IPS-18a (cell line): ENCODE data around the gene C5.

Source experiments
- H3K27ac ChIP-seq: one replicate; pipeline ENCODE4 v1.5.1; 2013; ENCODE audit warnings: low read length
- H3K27me3 ChIP-seq: one replicate; pipeline ENCODE4 v1.6.1; 2013; ENCODE audit warnings: mild to moderate bottlenecking, low read length; ENCODE audit not compliant: control insufficient read depth, insufficient read depth
- H3K36me3 ChIP-seq: one replicate; pipeline ENCODE4 v1.6.1; 2013; ENCODE audit warnings: low read depth, low read length; ENCODE audit not compliant: control insufficient read depth
- H3K4me1 ChIP-seq: one replicate; pipeline ENCODE4 v1.6.1; 2013; ENCODE audit warnings: low read depth, low read length; ENCODE audit not compliant: control insufficient read depth
- H3K4me3 ChIP-seq: one replicate; pipeline ENCODE4 v1.5.1; 2013; ENCODE audit warnings: low read length
- H3K9ac ChIP-seq: one replicate; pipeline ENCODE4 v1.6.1; 2013; ENCODE audit warnings: mild to moderate bottlenecking, low read length, moderate library complexity
- H3K9me3 ChIP-seq: one replicate; pipeline ENCODE4 v1.6.1; 2013; ENCODE audit warnings: low read depth, low read length; ENCODE audit not compliant: control insufficient read depth

Gene C5

GRCh38 chr9:120912958-120913646 is 137.0 kb downstream of the C5 start:
- no peaks in the 10 kb centered on the region for H3K36me3 ChIP-seq
- peaks cover 12% of the 10 kb centered on the region for H3K4me1 ChIP-seq
- H3K27me3 ChIP-seq, result no peaks in the 10 kb centered on the region
- no peak overlapping the region for H3K4me3 ChIP-seq
- no peak overlapping the region for H3K9ac ChIP-seq
- H3K27ac ChIP-seq, result no peak overlapping the region
- no peaks in the 10 kb centered on the region for H3K9me3 ChIP-seq

DNA sequence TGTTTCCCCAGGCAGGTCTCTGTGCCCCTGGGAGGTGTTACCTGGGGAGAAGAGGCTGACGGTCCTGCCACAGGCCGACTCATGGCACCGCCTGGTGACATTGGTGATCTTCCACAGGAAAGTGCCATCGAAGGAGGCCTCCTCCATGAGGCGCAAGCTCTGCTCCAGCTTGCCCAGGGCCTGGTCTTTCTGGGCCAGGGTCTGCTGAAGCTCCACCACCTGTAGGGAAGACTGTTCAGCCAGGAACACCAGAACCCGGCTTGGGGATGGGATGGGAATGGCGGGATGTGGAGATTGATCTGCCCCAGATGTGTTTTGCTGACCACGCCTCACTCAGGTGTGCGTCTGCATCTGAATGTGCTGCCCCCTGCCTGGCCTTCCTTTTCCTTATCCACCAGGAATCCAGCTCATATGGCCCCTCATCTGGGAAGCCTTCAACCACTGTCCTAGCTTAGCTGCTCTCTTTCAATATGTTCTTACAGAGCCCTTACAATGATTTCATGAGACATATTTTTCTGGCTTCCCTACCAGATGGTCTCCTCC is 138.7 kb downstream of the C5 start:
- no peaks in the 10 kb centered on the region for H3K27me3 ChIP-seq
- H3K9me3 ChIP-seq, result no peaks in the 10 kb centered on the region
- H3K9ac ChIP-seq, result no peak overlapping the region
- H3K27ac ChIP-seq, result no peak overlapping the region
- H3K36me3 ChIP-seq, result no peaks in the 10 kb centered on the region
- H3K4me1 ChIP-seq, result peaks cover 12% of the 10 kb centered on the region
- H3K4me3 ChIP-seq, result no peak overlapping the region

GRCh38 chr9:120910643-120911042 is 139.4 kb downstream of the C5 start:
- Histone ChIP-seq H3K27ac (no peak overlapping the region), H3K27me3 (no peaks in the 10 kb centered on the region), H3K36me3 (no peaks in the 10 kb centered on the region), H3K9ac (no peak overlapping the region), H3K9me3 (no peaks in the 10 kb centered on the region), H3K4me1 (peaks cover 8% of the 10 kb centered on the region), H3K4me3 (no peak overlapping the region)

DNA sequence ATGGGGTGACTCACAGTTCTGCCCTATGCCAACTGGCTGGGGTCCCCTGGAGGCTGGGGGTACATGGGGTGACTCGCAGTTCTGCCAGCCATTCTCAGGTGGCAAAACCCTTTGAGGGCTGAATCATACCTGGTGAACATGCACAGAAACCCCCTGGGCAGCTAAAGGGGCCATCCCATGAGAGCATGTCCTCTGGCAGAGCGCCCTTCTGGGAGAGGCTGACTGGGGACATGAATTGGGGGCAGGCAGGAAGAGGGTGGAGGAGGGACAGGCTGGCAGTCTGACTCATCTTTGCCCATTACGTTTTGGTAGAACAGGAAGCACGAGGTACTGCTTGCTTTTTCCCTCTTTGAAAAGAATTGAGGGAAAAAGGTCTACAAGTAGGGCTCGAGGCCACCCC is 140.2 kb downstream of the C5 start:
- Histone ChIP-seq H3K9ac (no peak overlapping the region), H3K27ac (no peak overlapping the region), H3K36me3 (no peaks in the 10 kb centered on the region), H3K27me3 (no peaks in the 10 kb centered on the region), H3K4me1 (peaks cover 8% of the 10 kb centered on the region), H3K9me3 (no peaks in the 10 kb centered on the region), H3K4me3 (no peak overlapping the region)

DNA sequence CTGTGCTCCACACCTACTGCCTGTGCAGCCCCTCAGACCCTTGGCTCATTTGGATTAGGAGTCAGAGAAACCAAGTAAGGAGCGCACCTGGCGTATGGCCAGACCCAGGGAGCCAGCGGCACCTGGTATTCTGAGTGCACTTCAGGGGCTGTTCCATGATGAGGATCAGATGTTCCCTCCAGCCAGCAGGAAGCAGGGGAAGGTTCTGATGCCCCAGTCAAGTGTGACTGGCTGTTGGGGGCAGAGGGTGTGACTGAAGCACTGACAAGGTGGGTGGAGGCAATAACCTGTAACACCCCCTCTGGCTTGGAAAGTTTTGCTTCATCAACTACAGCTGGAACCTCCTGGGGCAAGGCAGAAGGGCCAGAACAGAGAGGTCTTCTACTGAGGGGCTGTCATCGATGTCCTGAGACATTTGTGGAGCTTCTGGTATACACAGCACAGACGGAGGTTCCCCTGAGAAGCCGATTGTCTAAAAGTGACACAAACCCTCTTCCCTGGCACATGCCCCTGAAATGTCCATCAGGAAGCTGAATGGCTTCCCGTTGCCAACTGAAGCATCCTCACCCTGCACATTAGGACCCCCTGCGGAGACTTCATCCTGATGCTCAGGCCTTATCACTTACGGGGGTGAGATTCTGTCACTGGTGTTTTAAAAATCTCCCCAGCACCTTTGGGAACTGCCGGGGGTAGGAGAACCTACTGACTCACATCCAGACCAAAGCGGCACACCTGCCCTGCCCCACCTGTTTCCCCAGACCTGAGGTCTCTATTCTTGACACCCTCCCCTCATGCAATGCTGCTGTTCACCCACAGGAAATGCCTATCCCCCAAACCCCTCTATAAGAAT is 144.5 kb downstream of the C5 start:
- no peaks in the 10 kb centered on the region for H3K27me3 ChIP-seq
- no peak overlapping the region for H3K4me3 ChIP-seq
- no peaks in the 10 kb centered on the region for H3K36me3 ChIP-seq
- no peaks in the 10 kb centered on the region for H3K4me1 ChIP-seq
- no peak overlapping the region for H3K9ac ChIP-seq
- H3K27ac ChIP-seq, result no peak overlapping the region
- no peaks in the 10 kb centered on the region for H3K9me3 ChIP-seq

DNA sequence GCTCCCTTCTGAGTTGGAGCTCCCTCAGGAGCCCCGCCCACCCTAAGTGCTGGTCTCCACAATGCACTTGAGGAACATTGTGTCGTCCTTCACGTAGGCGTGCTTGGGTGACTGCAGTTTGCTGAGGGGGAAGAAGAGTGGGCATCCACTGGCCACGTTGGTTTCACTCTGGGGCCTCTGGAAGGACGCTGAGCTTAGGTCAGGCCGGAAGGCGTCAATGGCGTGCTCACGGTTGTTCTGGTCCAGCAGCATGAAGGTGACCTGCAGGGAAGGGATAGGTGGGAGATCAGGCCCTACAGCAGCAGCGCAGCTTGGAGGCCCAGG is 145.1 kb downstream of the C5 start:
- no peaks in the 10 kb centered on the region for H3K27me3 ChIP-seq
- H3K27ac ChIP-seq, result no peak overlapping the region
- no peaks in the 10 kb centered on the region for H3K36me3 ChIP-seq
- no peaks in the 10 kb centered on the region for H3K4me1 ChIP-seq
- no peak overlapping the region for H3K4me3 ChIP-seq
- H3K9ac ChIP-seq, result no peak overlapping the region
- H3K9me3 ChIP-seq, result no peaks in the 10 kb centered on the region

DNA sequence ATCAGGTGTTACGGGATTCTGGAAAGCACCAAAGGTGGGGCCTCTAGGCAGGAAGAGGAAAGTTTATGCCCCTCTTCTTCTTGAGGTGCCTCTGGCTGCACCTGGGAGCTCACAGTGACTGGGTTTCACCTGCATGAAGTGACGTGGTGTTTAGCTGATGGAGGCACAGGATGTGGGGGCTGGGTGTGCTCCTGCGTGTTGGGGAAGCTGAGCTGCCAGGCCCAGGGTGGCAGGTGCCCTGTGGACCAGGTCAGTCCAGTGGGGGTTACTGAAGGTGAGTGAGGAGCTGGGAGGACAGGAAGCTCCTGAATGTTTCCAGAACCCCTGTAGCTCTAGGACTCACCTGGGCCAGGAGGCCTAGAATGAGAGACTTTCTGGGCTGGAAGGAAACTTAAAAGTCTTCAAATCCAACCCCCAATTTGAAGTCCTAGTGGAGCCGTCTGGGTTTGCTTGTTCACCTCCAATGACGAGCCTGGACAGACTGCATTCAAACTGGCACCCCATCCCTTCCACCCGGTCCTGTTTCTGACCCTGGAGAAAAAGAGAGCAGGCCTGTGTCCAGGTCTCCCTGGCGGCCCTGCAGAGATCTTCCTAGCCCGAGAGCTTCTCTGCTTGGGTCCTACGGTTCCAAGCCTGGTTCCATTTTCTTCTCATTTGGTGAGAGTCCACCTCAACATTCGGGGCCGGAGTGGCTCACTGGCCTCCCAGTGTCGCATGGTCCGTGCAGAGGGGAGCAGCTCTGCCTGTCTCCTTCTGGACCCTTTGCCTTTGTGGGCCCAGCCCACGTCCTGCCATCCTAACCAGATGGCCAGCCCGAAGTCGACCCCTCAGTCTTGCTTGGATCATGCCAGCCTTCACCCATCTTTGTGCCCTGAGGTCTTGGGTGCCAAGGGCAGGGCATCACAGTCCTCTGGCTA is 145.8 kb downstream of the C5 start:
- H3K27ac ChIP-seq, result no peak overlapping the region
- H3K4me1 ChIP-seq, result no peaks in the 10 kb centered on the region
- no peak overlapping the region for H3K9ac ChIP-seq
- H3K27me3 ChIP-seq, result no peaks in the 10 kb centered on the region
- H3K4me3 ChIP-seq, result no peak overlapping the region
- no peaks in the 10 kb centered on the region for H3K36me3 ChIP-seq
- H3K9me3 ChIP-seq, result no peaks in the 10 kb centered on the region

GRCh38 chr9:120902569-120903535 is 147.2 kb downstream of the C5 start:
- Histone ChIP-seq H3K36me3 (no peaks in the 10 kb centered on the region), H3K4me1 (no peaks in the 10 kb centered on the region), H3K9me3 (no peaks in the 10 kb centered on the region), H3K27me3 (no peaks in the 10 kb centered on the region), H3K4me3 (no peak overlapping the region), H3K9ac (no peak overlapping the region), H3K27ac (no peak overlapping the region)
